ENCODE data around the gene TTC34.

DNA sequence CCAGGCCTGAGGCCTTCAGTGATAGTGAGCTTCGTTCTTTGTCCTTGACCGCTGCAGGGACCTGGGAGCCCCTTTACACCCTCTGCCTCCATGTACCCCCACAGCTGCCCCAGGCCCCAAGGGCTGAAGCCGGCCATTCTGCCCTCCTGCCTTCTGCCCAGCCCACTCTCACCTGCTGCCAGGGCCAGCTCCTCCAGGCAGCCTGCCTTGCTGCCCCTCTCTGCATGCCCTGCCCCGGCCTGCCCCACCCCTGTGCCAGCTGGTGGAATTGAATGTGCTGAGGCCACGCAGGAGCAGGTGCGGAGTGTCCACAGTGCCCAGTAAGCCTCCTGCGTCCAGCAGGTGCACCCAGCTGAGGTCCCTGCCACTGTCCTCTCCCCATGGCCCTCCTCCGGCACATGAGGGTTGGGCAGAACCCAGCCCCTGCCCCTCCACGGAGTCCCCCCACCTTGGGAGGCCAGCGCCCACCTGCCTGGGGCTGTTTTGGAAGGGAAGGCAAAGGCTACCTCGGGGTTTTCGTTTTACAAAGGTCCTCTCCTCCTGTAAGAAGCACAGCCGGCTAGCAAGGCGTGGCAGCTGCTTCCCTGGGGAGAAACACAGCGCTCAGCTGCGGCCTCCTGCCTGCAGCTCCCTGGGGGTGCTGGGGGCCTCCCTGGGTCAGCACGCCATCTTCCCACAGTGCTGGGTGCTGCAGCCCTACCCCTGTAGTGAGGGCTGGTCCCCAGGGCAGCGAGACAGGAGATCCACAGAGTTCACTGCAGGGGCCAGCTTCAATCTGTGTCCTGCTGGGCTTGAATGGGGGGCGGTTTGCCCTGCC, 189.7 kb downstream of the TTC34 start:
- TF ChIP-seq EZH2 (IDR thresholded peaks at IDR 0.05; ENCODE audit: low read depth) (no peak), CTCF (conservative IDR thresholded peaks at IDR 0.05) (no peak)

Data from PC-9 (cell line).